ENCODE data around the gene ADCY4.

ADCY4 gene

DNA sequence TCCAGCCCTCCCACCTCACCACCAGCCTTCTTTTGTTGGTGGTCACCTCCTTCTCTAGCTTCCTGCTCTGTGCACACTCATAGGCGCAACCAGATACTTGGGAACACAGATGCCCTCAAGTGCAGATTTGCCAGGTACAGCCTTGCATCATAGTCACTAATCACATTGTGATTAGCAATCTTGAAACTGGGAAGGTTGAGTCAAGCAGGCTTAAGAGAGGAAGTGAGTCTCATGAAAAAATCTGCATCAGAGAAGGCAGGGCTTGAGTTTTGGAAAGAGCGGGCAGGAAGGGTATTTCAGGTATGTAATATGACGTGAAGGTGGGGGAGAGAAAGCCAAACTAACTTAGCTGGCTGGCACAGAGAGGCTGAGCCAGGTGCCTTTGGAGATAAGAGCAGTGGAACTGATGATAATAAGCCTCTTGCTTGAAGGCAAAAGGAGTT lies 60.7 kb downstream of the ADCY4 start:
- DNase-seq (ENCODE audit: low read depth in 2 of 2): no peak

DNA sequence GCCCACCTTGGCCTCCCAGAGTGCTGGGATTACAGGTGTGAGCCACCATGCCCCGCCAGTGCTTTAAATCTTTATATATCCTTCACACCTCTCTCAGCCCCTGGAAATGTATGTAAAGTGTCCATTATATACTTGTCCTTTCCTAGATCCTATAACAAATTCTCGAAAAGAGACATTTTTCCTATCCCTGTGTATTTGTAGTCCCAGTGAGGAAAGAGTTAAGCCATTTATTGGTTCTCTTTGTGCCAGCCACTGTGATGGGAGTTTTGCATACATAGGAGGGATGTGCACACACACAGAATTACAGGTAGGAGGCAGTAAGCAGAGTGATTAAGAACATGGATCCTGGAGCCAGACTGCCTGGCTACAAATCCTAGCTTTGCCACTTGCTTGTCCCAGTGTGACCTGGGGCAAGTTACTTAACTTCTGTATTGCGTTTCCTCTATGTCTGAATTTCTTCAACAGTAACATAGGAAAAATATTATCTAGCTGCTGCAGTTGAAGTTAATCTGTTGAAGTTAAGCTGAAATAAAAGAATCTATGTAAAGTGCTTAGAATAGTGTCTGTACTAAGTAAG lies 61.4 kb downstream of the ADCY4 start:
- DNase-seq (ENCODE audit: low read depth in 2 of 2): no peak

DNA sequence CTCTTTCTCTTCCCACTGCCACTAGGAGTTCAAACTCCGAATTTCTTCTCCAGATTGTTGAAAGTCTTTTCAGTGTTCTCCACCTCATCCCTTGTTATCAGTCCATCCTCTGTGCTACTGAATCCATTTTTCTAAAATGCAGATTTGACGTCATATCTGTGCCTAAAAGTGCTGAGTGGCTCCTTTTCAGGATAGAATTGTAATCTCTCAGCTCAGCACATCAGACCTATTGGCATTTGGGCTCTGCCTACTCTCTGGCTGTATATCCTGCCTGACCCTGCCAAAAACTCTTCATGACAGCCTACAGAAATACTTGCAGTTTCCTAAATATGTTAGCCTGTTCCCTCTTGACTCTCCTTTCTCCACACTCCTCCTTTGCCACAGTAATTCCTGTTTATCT lies 62.4 kb downstream of the ADCY4 start:
- DNase-seq (ENCODE audit: low read depth in 2 of 2): no peak

DNA sequence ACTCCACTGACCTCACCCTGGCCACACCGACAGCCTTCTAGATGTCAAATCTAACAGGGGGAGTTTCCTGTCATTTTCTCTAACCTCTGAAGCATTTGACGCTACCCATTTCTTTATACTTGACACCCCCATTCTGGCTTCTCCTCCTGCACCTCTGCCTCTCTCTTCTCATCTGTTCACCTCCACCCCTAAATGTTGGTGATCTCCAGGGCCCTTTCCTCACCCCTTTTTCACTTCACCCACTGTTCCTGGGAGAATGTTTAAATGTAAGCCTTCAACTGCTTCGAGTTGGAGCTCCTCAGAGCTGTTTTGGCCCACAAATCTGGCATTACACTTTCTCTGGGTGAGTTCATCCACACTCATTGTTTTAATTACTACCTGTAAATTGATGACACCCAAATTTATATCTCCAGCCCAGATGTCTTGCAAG lies 63.0 kb downstream of the ADCY4 start:
- no peak for DNase-seq (ENCODE audit: low read depth in 2 of 2)

DNA sequence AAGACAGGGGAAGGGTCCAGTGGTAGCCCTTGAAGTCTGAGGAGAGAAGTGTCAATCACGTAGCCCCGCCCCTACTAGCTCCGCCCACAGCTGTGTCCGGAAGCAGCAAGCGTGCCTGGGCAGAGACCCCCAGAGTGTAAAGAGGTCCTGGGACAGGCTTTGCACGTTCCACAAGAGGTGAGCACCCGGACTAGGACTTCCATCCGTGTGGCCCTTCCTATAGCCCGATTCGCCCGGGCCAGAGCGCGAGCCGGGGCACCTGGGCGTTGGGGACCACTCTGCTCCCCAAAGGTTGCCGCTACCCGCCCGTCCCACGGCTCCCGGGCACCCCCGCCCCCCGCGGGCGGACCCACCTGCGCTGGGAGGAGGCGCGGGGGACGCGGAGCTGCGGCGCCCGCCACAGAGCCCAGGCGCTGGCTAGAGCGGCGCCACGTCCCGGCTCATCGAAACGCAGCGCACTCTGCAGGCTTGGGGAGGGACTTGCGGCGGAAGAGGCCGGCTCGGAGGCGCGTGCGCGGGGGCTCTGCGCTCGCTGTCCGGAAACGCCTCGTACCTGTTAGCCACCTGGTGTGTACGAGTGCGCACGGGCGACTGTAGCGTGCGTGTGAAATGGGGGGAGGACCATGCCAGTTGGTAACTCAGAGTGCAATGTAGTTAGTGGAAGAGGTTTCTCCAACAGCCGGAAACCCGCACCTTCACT lies 63.6 kb downstream of the ADCY4 start, which contains the start of gene RABGGTA:
RABGGTA (minus strand) TSS at position 464 of the 700 bp plus-strand sequence. CDS start 482 bp downstream, outside the sequence.
- peak; percentile 52 to 60 for DNase-seq (ENCODE audit: low read depth in 2 of 2)

DNA sequence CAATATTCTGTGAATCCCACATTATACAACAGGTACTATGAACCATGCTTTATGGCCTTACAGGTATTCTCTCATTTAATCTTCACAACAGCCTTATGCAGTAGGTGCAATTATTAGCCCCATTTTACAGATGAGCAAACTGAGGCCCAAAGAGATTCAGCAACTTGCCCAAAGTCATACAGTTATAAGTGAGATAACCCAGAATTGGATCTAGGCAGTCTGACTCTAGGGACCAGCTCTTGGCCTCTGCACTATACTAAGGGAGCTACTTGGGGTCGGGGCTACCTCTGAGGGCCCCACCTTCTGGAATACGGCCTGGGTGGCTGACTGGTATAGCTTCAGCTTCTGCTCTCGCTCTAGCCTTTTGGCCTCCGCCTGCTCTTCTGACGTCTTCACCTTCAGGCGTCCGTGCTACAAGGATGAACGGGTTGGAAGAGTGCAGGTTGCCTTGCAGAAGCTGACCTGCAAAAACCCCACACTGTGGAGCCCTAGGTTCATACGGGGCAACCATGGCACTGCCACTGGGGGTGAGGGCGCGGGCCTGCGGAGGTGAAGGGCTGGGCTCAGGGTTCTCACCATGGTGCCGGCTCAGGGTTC lies 64.2 kb downstream of the ADCY4 start:
- no peak for DNase-seq (ENCODE audit: low read depth in 2 of 2)

DNA sequence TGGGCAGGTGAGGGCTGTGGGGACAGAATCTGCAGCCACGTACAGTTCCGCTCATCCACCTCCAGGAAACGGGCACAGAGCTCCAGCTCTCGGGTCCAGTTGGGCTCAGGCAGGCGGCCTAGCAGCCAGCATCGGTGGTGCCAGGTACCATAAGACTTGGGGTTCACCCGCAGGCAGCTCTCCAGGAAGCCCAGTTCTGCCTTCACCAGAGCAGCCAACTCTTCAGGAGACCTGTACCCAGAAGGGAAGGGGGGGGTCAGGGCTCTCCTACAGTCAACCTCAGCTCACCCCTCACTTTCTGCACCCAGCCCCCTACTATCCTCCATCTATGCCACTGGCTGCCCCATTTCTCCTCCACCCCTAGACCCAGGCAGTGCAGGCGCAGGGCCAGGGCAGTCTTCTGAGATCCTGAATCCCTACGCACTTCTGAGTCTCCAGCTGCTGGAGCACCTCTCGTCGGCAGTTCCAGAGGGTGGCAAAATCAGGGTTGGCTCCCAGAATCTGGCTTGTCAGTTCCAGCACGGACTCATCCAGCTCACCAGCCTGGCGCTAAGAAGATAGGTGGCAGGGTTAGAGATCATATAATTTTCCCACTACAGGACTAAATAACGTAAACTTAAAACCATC lies 64.8 kb downstream of the ADCY4 start:
- DNase-seq (ENCODE audit: low read depth in 2 of 2): no peak

DNA sequence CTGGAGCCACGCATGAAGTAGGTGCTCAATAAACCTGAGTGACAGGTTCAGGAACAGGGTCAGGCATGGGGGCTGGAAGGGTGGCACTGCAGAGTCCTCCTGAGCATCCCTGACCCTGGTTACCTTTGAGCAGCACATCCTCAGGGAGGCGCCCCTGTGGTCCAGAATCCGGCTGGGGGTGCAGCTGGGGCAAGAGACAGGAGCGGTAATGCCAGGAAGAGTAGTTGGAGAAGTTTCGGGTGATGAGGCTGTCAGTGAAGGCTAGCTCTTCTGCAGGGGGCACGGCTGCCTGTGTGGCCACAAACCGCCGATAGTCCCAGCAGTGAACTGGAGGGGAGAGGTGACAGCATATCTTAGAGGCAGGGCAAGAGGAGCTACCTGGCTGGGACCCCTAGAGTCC lies 65.5 kb downstream of the ADCY4 start:
- no peak for DNase-seq (ENCODE audit: low read depth in 2 of 2)
